DOHH2 (cell line): Measurements from ENCODE around the gene CDC42SE2.

Experiments
- EZH2phosphoT487 ChIP-seq: fragments of 200-600 bp; sonication (generic); IDR thresholded peaks from 2 replicates; pipeline ENCODE4 v1.6.1; 2017; ENCODE audit warnings: borderline replicate concordance, mild to moderate bottlenecking, antibody characterized with exemption, low read length, moderate library complexity, mixed read lengths
- TF ChIP-seq, protein P1 (sequence below): fragments of 200-600 bp; sonication (generic); IDR thresholded peaks from one replicate; pipeline ENCODE4 v1.5.1; 2014; ENCODE audit warnings: antibody characterized with exemption, mild to moderate bottlenecking, low read depth, low read length; ENCODE audit not compliant: poor library complexity, severe bottlenecking

DNA sequence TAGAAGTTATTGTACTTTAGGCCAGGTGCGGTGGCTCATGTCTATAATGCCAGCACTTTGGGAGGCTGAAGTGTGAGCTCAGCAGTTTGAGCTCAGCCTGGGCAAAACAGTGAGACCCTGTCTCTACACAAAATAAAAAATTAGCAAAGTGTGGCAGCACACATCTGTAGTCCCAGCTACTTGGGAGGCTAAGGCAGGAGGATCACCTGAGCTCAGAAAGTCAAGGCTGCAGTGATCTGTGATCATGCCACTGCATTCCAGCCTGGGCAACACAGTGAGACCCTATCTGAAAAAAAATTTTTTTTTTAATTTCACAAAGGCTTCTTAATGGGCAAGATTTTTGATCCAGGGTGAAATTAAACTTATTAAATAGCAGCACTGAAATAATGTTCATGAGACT lies 92.8 kb downstream of the CDC42SE2 start:
- TF ChIP-seq, protein P1, sequence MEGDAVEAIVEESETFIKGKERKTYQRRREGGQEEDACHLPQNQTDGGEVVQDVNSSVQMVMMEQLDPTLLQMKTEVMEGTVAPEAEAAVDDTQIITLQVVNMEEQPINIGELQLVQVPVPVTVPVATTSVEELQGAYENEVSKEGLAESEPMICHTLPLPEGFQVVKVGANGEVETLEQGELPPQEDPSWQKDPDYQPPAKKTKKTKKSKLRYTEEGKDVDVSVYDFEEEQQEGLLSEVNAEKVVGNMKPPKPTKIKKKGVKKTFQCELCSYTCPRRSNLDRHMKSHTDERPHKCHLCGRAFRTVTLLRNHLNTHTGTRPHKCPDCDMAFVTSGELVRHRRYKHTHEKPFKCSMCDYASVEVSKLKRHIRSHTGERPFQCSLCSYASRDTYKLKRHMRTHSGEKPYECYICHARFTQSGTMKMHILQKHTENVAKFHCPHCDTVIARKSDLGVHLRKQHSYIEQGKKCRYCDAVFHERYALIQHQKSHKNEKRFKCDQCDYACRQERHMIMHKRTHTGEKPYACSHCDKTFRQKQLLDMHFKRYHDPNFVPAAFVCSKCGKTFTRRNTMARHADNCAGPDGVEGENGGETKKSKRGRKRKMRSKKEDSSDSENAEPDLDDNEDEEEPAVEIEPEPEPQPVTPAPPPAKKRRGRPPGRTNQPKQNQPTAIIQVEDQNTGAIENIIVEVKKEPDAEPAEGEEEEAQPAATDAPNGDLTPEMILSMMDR = no peak
- TF ChIP-seq EZH2phosphoT487 = no peak
